NCI-H82 (cell line): ENCODE results near the gene SELPLG.
"Not testable (repeated sequence)": the region's sequence is repeated elsewhere in the genome, so short reads cannot be mapped to it uniquely, and the experiment has no call there.

Source experiments
- DNase-seq: peaks from one replicate; lab custom pipeline; 2025; lab: John Stamatoyannopoulos, UW

Gene SELPLG

GRCh38 chr12:108655812-108656175 lies 22.1 kb upstream of the SELPLG start:
- not testable (repeated sequence) for DNase-seq

DNA sequence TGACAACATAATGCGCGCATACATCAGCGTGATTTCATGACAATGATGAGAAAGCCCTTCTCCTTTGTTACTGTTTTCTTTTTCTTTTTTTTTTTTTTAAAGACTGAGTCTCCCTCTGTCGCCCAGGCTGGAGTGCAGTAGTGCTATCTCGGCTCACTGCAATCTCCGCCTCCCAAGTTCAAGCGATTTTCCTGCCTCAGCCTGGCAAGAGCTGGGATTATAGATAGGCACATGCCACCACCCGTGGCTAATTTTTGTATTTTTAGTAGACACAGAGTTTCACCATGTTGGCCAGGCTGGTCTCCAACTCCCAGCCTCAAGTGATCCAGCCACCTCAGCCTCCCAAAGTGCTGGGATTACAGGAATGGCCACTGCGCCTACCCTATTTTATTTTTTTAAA lies 20.9 kb upstream of the SELPLG start:
- not testable (repeated sequence) for DNase-seq

GRCh38 chr12:108653922-108654321 lies 20.2 kb upstream of the SELPLG start:
- no peak for DNase-seq

- DNase-seq: no peak
These were observed 19.4 kb upstream of the SELPLG start for GRCh38 chr12:108653082-108653516.

DNA sequence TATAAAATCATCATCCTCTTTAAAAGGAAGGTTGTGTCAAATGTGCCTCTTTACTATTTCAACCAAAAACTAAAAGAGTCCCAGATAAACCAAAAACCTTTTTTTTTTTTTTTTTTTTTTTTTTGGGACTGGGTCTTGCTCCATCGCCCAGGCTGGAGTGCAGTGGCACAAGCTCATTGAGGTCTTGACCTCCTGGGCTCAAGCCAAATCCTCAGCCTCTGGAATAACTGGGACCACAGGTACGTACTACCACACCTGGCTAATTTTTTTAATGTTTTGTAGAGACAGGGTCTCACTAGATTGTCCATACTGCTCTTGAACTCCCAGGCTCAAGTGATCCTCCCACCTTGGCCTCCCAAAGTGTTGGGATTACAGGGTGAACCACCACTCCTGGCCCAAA lies 16.4 kb upstream of the SELPLG start:
- no peak for DNase-seq

DNA sequence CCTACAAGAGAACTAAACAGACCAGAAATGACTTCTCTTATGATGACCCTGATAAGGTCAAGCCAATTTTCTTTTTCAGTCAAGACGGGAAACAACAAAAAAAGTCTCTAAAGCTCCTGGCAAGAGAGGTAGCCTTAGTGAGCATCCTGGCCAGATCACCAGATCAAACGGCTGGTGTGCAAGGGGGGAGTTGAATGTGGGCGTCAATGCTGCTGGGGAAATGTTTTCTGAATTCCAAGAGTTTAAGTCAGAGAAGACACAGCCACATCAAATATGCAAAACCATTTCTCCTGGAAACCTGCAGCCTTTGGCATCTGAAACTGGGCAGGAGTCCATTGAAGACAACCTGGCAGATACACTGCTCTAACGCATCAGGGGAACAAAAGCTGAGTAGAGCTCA lies 16.0 kb upstream of the SELPLG start:
- no peak for DNase-seq

DNA sequence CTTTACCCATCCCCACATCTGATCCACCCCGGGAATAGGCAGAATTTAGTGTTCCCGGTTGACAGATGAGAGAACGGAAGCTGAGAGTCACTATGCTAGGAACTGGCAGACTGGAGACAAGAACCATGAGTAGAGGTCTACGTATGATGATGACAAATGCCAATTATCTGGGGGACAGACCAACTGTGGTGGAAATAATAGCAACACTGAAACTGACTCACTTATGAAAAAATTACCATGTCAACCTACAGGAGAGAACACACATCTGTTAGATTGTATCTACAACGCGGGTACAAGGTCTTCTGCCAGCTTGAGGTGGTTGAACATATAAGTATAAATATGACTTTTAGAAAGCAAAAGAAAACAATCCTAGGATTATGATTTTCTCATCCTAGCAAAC lies 15.4 kb upstream of the SELPLG start:
- DNase-seq: no peak

GRCh38 chr12:108648371-108648770 lies 14.7 kb upstream of the SELPLG start:
- no peak for DNase-seq

DNA sequence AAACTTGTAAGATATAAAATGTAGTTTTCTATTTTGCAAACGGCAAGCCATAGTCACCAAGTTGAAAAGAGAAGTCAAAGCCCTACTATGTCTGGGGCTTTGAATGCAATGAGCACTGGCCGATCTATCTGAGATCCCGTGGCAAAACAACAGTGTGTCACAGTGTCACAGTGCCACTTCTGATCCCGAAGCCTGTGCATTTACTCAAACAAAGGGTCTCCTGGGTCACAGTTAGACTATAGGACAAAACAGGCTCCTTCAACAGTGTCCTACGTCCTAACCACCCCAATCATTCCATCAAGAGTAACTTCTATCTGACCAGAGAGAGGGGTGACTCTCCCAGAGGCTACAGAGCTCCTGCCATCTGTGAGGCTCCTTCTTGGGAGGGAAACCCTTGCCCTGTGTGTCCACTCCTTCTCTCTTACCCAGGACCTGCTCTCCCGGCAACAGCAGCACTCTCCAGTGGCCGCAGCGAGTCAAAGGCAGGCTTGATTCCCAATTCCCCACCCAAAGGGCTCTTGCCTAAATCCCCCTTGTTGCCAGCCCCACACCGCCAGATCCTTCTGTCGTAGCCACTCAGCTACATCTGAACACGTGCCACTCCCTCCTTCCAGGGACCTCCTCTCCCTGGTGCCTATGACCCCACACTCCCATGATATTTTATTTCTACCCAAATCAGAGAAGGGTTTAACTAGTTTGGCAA lies 14.0 kb upstream of the SELPLG start:
- no peak for DNase-seq

- no peak for DNase-seq
These were observed 13.2 kb upstream of the SELPLG start for GRCh38 chr12:108646600-108647579.

DNA sequence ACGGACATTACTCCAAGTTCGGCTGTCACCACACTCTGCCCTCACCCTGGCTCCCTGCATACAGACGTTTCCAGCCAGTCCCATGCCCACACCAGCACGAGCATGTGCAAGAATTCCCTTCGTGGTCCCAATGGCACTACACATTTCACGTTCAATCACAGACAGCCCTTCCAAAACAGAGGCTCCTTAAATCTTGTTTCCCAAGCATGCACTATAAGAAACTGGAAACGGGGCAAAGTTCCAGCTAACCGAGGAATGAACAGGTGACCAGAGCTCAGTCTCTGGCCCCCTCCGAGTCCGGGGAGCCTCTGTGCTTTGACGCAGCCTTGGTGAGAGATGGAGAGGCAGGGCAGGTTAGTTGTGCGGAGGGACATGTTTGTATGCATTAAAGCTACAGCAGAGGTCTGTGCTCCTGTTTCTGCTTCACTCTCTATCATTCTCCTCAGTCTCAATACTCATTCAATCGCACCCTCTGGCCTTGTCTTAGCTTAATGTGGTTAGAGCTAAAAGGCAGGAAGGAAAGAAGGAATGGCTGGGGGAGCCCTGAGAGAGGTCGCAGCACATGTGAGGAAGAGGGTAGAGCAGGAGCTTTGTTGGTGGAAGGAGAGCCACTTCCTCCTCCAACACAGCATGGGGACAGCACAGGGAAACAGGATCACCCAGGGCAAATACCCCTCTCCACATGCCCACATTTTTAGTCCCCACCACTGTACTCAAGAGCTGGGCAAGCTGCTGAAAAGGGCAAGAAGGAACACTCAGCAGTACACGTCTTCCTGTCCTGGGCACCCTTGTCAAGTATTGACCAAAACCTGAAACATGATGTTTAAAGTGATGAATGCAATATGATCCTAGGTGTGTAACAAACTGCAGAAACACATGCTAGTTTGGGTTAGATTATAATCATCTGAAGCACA lies 12.2 kb upstream of the SELPLG start:
- DNase-seq: no peak

DNA sequence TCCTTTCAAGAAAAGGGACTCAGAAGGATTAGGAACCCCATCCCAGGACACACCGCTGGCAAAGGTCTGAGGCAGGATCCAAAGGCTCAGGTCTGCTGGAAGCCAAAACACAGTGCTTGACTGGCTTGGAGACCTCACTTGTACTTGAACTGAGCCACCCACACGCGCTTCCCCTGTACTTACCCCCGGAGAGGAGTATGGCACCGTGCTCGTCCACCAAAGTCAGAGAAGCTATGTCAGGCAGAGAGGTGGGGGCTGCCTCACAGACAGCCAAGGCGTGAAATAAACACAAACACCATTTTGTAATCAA lies 11.1 kb upstream of the SELPLG start:
- no peak for DNase-seq

GRCh38 chr12:108643941-108644810 lies 10.5 kb upstream of the SELPLG start:
- DNase-seq: no peak

GRCh38 chr12:108642899-108643654 lies 9.4 kb upstream of the SELPLG start:
- no peak for DNase-seq

DNA sequence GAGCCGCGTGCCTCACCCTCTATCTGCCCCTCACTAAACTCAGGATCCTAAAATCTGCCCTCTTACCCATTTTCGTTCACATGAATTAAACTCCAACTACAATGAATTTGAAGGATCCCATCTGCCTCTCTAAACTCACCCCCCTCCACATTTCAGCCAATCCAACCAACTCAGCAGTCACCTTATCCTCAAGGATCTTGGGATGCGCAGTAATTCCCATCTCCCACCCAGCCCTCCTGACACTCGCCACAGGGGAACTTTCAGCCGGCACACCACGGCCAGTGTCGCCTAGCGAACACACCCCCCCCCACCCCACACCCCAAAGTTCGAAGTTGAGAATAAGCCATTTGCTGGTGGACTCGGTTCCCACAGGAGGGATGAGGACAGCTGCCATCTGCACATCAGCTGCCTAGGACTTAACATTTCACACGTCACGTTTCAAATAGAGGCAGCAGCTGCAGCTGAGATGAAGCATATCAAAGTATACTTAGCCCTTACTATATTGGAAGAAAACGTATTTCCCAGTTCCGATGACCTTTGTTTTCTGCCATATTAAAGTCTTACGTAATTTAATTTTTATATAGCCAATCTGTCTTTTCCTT lies 8.7 kb upstream of the SELPLG start:
- peak; percentile 83 for DNase-seq

GRCh38 chr12:108641446-108642268 lies 8.0 kb upstream of the SELPLG start:
- no peak for DNase-seq

GRCh38 chr12:108640802-108641445 lies 7.2 kb upstream of the SELPLG start:
- peak; percentile 71 for DNase-seq

- DNase-seq: no peak
These were observed 5.5 kb upstream of the SELPLG start for GRCh38 chr12:108638997-108639822.
